Heart right ventricle (tissue), 16 donors: Measurements from ENCODE around the gene ANK3. TPM values are rescaled to one million over a fixed set of nuclear protein-coding genes. Genes with fewer than 3 reads are reported as not detected.
A peak's percentile ranks its signal among the peaks of the same experiment; 100 is the strongest.

Experiments
- ATAC-seq, 8 donors: fragments of 200-7000 bp; cut with Tn5 transposase; one replicate each; pipeline ENCODE4 v1.9.1; 2020; ENCODE audit warnings: mild to moderate bottlenecking in 8 of 8, moderate library complexity in 8 of 8, moderate number of reproducible peaks in 1 of 8
- DNase-seq, 2 donors: peaks; one replicate each; pipeline ENCODE4 v3.0.0-alpha.2; 2020
- H3K27ac ChIP-seq, 10 donors: fragments of 200-600 bp; sonication (generic) in 2 of 10; one replicate each; pipeline versions ENCODE4 v1.5.0 to v1.8.0; 2020 to 2022; ENCODE audit warnings: mild to moderate bottlenecking in 3 of 10
- H3K27me3 ChIP-seq, 7 donors: fragments of 200-600 bp; one replicate each; pipeline ENCODE4 v1.8.0; 2021 to 2022; ENCODE audit warnings: mild to moderate bottlenecking in 2 of 7
- H3K36me3 ChIP-seq, 9 donors: fragments of 200-600 bp; sonication (generic) in 1 of 9; one replicate each; pipeline versions ENCODE4 v1.5.0 to v1.8.0; 2020 to 2022; ENCODE audit warnings: mild to moderate bottlenecking in 2 of 9
- H3K4me1 ChIP-seq, 9 donors: fragments of 200-600 bp; sonication (generic) in 1 of 9; one replicate each; pipeline versions ENCODE4 v1.5.0 to v1.8.0; 2020 to 2022; ENCODE audit warnings: mild to moderate bottlenecking in 4 of 9
- H3K4me3 ChIP-seq, 10 donors: fragments of 200-600 bp; sonication (generic) in 2 of 10; one replicate each; pipeline versions ENCODE4 v1.5.0 to v1.8.0; 2020 to 2022; ENCODE audit warnings: mild to moderate bottlenecking in 7 of 10, moderate library complexity in 2 of 10
- H3K9me3 ChIP-seq, 11 donors: fragments of 200-600 bp in 10 of 11; sonication (generic) in 2 of 11; one replicate each; pipeline versions ENCODE4 v1.5.0 to v1.8.0; 2013 to 2022; ENCODE audit warnings: mild to moderate bottlenecking in 2 of 11, control low read depth in 1 of 11, moderate library complexity in 1 of 11
- WGBS, 2 donors: extraction: QIAGEN DNeasy Blood & Tissue Kit; methylation state at CpG; one replicate each; pipeline ENCODE4 v1.1.7; 2013; ENCODE audit warnings: inconsistent platforms in 1 of 2; 5-methylcytosine and 5-hydroxymethylcytosine counted together
- intact Hi-C, 10 donors: fragments of 100-400 bp; cut with DNase I; formaldehyde crosslinking; loops; one replicate each; pipeline versions ENCODE4 v1.11.1 to v1.14.2; 2022
- polyA plus RNA-seq, 2 donors: library from polyadenylated mRNA; stranded (reverse); fragments of 200-250 nt; gene quantifications; one replicate each; pipeline ENCODE4 v1.2.3, GENCODE V29; 2013
- total RNA-seq, 10 donors: library from RNA; stranded (reverse); fragmentation: NEBNext Ultra II Directional in 3 of 10; extraction: Animal tissue kit (Norgen Biotek cat#: 25700) in 3 of 10; gene quantifications; one replicate each; pipeline versions ENCODE4 v1.2.1 to v1.2.4, GENCODE V29; 2021 to 2023
- TF ChIP-seq, protein P1 (sequence below), 9 donors: fragments of 200-600 bp; sonication (generic) in 2 of 9; IDR thresholded peaks; one replicate each; pipeline versions ENCODE4 v1.5.0 to v1.8.0; 2021 to 2022; ENCODE audit warnings: antibody characterized with exemption in 9 of 9, mild to moderate bottlenecking in 5 of 9, moderate library complexity in 1 of 9
- donor health status: Arrhythmogenic right ventricular cardiomyopathy.
- donor health status: ischemic (EF 13 %, LVEDD 7.1; RV severe dilation, severe dysfunction).
- donor health status: healthy with polysubstance abuse.
- donor health status: DM: no; HTN: yes; CAD: no.
- donor health status: DM: no; HTN: no; CAD: no.
- donor health status: ischemic (EF 25% LVEDD 6.9; RV normal size, moderate dysfunction).
- donor health status: ischemic (EF 25% LVEDD 5.7; RV mildly dilated, moderate dysfunction).
- donor health status: healthy.
- donor health status: DM: yes; HTN: yes; CAD: no.
- donor health status: Ischemic cardiomyopathy.
- donor health status: ischemic (EF 35%, LVEDD 5.7; RV mildly dilated, moderate dysfunction).
- donor health status: nonischemic (EF 11% LVEDD 7.7; RV severe dilation, severe dysfunction).
- donor health status: DM: yes; HTN: yes; CAD: no.
- donor health status: PGD.
- donor health status: ischemic (EF 29% LVEDD 5.4; RV normal size, mild dysfunction).
- donor health status: nonischemic (EF 23%, LVEDD 6.1; RV moderate dilation, normal function).

ANK3 gene
- total and polyA plus RNA-seq, 12 donors, result 34.4 to 287 (median 245) TPM

- intact Hi-C loops, result no loop called here
- ATAC-seq (no peak), DNase-seq (no peak)
- Histone ChIP-seq H3K4me1 (peaks cover 0 to 26% (median 18%) of the 10 kb centered on the region in 9 donors), H3K27me3 (no peaks in the 10 kb centered on the region), H3K9me3 (peaks cover 0 to 10% (median 0%) of the 10 kb centered on the region in 11 donors), H3K4me3 (no peak overlapping the region), H3K27ac (no peak overlapping the region), H3K36me3 (peaks cover 0 to 65% (median 10%) of the 10 kb centered on the region in 9 donors)
- TF ChIP-seq, protein P1, sequence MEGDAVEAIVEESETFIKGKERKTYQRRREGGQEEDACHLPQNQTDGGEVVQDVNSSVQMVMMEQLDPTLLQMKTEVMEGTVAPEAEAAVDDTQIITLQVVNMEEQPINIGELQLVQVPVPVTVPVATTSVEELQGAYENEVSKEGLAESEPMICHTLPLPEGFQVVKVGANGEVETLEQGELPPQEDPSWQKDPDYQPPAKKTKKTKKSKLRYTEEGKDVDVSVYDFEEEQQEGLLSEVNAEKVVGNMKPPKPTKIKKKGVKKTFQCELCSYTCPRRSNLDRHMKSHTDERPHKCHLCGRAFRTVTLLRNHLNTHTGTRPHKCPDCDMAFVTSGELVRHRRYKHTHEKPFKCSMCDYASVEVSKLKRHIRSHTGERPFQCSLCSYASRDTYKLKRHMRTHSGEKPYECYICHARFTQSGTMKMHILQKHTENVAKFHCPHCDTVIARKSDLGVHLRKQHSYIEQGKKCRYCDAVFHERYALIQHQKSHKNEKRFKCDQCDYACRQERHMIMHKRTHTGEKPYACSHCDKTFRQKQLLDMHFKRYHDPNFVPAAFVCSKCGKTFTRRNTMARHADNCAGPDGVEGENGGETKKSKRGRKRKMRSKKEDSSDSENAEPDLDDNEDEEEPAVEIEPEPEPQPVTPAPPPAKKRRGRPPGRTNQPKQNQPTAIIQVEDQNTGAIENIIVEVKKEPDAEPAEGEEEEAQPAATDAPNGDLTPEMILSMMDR (IDR thresholded peaks at IDR 0.05), result no peak
Observed at GRCh38 chr10:60192946-60193345, 196.7 kb downstream of the ANK3 start.

- H3K9me3 ChIP-seq, result peaks cover 0 to 10% (median 0%) of the 10 kb centered on the region in 11 donors
- no peaks in the 10 kb centered on the region for H3K27me3 ChIP-seq
- intact Hi-C loops, result loop anchor here in 3 of 10 donors (5.0 kb wide), 3 partner anchors 68 to 1823 kb away; no protein-coding TSS in a partner anchor
- ATAC-seq (no peak), DNase-seq (no peak)
- peaks cover 0 to 53% (median 4%) of the 10 kb centered on the region in 9 donors for H3K36me3 ChIP-seq
- WGBS, 2 donors, result 5 to 31% methylated on average over 1 of the region's 1 CpG
- peak overlapping the region in 2 of 10 donors; percentile 57 to 62 for H3K27ac ChIP-seq
- peaks cover 0 to 42% (median 21%) of the 10 kb centered on the region in 9 donors for H3K4me1 ChIP-seq
- TF ChIP-seq, protein P1 (IDR thresholded peaks at IDR 0.05), result no peak
- no peak overlapping the region for H3K4me3 ChIP-seq
Observed at GRCh38 chr10:60189861-60190475, 199.7 kb downstream of the ANK3 start.

DNA sequence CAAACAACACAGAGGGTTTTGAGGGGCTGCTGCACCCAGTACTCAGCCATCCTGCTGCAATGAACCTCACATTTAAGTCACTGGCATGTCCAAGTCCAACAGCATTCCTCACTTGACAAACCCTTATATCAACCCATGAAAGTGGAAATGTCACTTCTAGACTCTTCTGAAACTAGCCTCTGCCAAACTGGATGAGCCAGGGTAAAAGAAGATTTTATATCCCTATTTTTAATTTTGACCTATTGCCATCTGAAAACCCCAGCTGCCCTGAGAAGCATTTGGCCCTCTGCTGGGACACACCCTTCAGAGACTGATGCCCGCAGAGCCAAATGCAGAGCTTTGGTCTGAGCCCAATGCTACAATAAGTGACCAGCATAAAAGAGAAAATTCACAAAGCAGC, 201.1 kb downstream of the ANK3 start:
- no peak for DNase-seq

DNA sequence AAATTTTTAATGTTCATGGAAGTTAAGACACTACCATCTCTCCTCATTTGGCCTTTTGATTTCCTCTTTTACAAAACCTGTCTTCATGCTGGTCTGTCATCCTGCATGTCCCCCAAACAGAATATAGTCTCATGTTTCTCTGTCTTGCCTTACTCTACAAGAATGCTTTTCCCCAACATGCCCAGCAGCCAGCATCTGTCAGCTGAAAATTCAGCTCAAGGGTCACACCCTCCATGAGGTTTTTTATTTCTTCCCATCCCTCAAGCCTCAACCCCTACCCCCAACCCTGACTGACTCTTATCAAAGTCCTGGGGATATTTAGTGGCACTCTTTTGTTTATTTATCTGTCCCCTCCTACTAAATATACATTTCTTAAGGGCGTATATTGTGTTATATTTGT, 202.0 kb downstream of the ANK3 start:
- H3K36me3 ChIP-seq, result peaks cover 0 to 43% (median 0%) of the 10 kb centered on the region in 9 donors
- WGBS, 2 donors, result 46 to 52% methylated on average over 1 of the region's 1 CpG
- no peak overlapping the region for H3K4me3 ChIP-seq
- TF ChIP-seq, protein P1 (IDR thresholded peaks at IDR 0.05), result no peak
- intact Hi-C loops, result loop anchor here in 3 of 10 donors (5.0 kb wide), 3 partner anchors 65 to 1820 kb away; no protein-coding TSS in a partner anchor
- H3K4me1 ChIP-seq, result peaks cover 0 to 55% (median 25%) of the 10 kb centered on the region in 9 donors
- peak overlapping the region in 6 of 10 donors; percentile 35 to 62 (median 54) for H3K27ac ChIP-seq
- H3K9me3 ChIP-seq, result peaks cover 0 to 10% (median 0%) of the 10 kb centered on the region in 11 donors
- peak in 2 of 8 donors; percentile 12 to 26 for ATAC-seq
- no peaks in the 10 kb centered on the region for H3K27me3 ChIP-seq
- no peak for DNase-seq

More for the DNA sequence above, 201.1 kb downstream of the ANK3 start:
- WGBS, 2 donors, result 55 to 57% methylated on average over 1 of the region's 1 CpG
- Histone ChIP-seq H3K27ac (peak overlapping the region in 6 of 10 donors; percentile 35 to 62 (median 54)), H3K4me1 (peaks cover 0 to 47% (median 21%) of the 10 kb centered on the region in 9 donors), H3K27me3 (no peaks in the 10 kb centered on the region), H3K36me3 (peaks cover 0 to 51% (median 0%) of the 10 kb centered on the region in 9 donors), H3K9me3 (peaks cover 0 to 10% (median 0%) of the 10 kb centered on the region in 11 donors), H3K4me3 (no peak overlapping the region)
- intact Hi-C loops, result loop anchor here in 3 of 10 donors (5.0 kb wide), 3 partner anchors 66 to 1821 kb away; no protein-coding TSS in a partner anchor
- TF ChIP-seq, protein P1 (IDR thresholded peaks at IDR 0.05), result no peak
- peak in 6 of 8 donors; percentile 53 to 80 (median 59) for ATAC-seq
